ENCODE data around the gene CDK3. TPM values are rescaled to one million over a fixed set of nuclear protein-coding genes. Genes with fewer than 3 reads are reported as not detected.

Gene CDK3
- total and polyA plus RNA-seq, 9 of the 15 experiments (the other 6 are each of a cell fraction or from before 2014, with no cell fraction given) = 0.55 to 8.2 (median 4.7) TPM

DNA sequence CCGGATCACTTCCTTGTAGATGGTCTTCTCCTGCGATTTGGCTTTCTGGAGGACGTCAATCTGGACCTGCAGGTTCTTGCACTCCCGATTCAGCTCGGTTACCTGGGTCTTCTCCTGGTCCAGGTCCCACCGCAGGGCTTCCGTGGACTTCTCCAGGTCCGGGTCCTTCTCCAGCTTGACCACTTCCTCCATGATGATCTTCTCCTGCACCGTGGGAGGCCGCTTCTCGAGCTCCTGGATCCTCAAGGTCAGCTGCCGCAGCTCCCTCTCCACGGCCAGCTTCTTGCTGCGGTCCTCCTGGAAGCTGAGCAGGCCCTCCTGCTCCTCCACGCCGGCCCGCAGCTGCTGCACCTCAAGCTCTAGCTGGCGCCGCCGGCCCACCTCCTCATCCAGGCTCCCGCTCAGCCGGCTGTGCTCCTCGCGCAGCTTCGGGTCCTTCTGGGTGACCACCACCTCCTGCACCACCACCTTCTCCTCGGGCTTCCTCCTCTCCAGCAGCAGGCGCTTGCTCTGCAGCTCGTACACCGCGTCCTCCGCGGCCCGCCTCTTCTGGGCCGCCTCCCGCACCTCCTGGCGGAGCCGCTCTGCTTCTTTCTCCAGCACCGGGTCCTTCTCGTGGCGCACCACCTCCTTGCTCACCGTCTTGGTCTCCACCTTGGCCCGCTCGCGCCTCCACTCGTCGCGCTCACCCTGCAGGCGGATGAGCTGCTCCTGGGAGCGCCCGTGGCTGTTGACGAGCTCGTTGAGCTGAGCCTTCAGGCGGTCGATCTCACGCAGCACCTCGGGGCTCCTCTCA, 8.2 kb downstream of the CDK3 start:
- TF ChIP-seq, protein P1, sequence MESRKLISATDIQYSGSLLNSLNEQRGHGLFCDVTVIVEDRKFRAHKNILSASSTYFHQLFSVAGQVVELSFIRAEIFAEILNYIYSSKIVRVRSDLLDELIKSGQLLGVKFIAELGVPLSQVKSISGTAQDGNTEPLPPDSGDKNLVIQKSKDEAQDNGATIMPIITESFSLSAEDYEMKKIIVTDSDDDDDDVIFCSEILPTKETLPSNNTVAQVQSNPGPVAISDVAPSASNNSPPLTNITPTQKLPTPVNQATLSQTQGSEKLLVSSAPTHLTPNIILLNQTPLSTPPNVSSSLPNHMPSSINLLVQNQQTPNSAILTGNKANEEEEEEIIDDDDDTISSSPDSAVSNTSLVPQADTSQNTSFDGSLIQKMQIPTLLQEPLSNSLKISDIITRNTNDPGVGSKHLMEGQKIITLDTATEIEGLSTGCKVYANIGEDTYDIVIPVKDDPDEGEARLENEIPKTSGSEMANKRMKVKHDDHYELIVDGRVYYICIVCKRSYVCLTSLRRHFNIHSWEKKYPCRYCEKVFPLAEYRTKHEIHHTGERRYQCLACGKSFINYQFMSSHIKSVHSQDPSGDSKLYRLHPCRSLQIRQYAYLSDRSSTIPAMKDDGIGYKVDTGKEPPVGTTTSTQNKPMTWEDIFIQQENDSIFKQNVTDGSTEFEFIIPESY (CRISPR knock-in tag; IDR thresholded peaks at IDR 0.05) = peak; percentile 89
- TF ChIP-seq, protein P2, sequence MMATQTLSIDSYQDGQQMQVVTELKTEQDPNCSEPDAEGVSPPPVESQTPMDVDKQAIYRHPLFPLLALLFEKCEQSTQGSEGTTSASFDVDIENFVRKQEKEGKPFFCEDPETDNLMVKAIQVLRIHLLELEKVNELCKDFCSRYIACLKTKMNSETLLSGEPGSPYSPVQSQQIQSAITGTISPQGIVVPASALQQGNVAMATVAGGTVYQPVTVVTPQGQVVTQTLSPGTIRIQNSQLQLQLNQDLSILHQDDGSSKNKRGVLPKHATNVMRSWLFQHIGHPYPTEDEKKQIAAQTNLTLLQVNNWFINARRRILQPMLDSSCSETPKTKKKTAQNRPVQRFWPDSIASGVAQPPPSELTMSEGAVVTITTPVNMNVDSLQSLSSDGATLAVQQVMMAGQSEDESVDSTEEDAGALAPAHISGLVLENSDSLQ (IDR thresholded peaks at IDR 0.05) = no peak
- Histone ChIP-seq H2AFZ (ENCODE audit: low read depth, low read length) (no peak overlapping the region), H4K20me1 (replicated peaks; ENCODE audit: control insufficient read depth, insufficient read depth, low read length) (0 out of 2 replicates have a peak, but pooled peaks cover 2% of the 10 kb centered on the region), H3K4me1 (replicated peaks in 1 of 2; ENCODE audit: control insufficient read depth in 2 of 2, insufficient read depth in 2 of 2, low read length in 2 of 2) (peaks cover 0 to 38% of the 10 kb centered on the region in 2 experiments; a peak in 3 of 5 replicates), H3K4me2 (ENCODE audit: insufficient read depth, low read length) (no peak overlapping the region), H3K9me3 (replicated peaks; ENCODE audit: control insufficient read depth, insufficient read depth, low read depth, low read length) (no peaks in the 10 kb centered on the region), H3K36me3 (ENCODE audit: control insufficient read depth, insufficient read depth, low read length) (peaks cover 7% of the 10 kb centered on the region; the same call in 2 of the 3 replicates), H3K27ac (ENCODE audit: extremely low read depth, low read depth, low read length) (no peak overlapping the region), H3K79me2 (ENCODE audit: control insufficient read depth, insufficient read depth, low read length) (no peaks in the 10 kb centered on the region), H3K27me3 (ENCODE audit: control insufficient read depth in 2 of 2, insufficient read depth in 2 of 2, low read length in 2 of 2) (peaks cover 37 to 52% of the 10 kb centered on the region in 2 experiments), H3K4me3 (no peak overlapping the region), H3K9me1 (ENCODE audit: control insufficient read depth, insufficient read depth, low read length) (no peaks in the 10 kb centered on the region), H3K9ac (ENCODE audit: insufficient read depth in 1 of 2, low read depth in 2 of 2, low read length in 2 of 2) (peak overlapping the region in 1 of 2 experiments; percentile 21; a peak in 1 of 4 replicates)
- CTCF ChIA-PET (ENCODE audit: low intra/inter-chr PET ratio) = interaction anchor here (0.6 kb wide), 1 partner anchor 294 kb away, joined by 3 read pairs; no protein-coding TSS in a partner anchor
- DNase-seq (ENCODE audit: extremely low read depth in 1 of 4, low spot score in 3 of 4) = peak in 1 of 4 experiments; percentile 25
- intact Hi-C loops (cut with micrococcal nuclease) = loop anchor here (10.0 kb wide), 1 partner anchor 254 kb away; no protein-coding TSS in a partner anchor
- no peak for FAIRE-seq
- in situ Hi-C loops (cut with MboI) = loop anchor here (5.0 to 10.0 kb wide), 3 partner anchors 102 to 283 kb away; a partner anchor contains a TSS
- BruUV-seq (replicated peaks) = no TSS peak
- 17% methylated on average over 49 of the region's 56 CpGs for WGBS (ENCODE audit: insufficient coverage, low coverage, missing lambda C conversion rate)
- POLR2A ChIA-PET = interaction anchor here (0.6 to 2.0 kb wide), 10 partner anchors 8 to 271 kb away, joined by 3 to 9 read pairs (median 4); partner anchors contain the start of gene CDK3
- ATAC-seq = no peak

All from K562 (cell line).